Erythroblast (primary cell): ENCODE results near the gene RCSD1.
"Not testable (repeated sequence)": the region's sequence is repeated elsewhere in the genome, so short reads cannot be mapped to it uniquely, and the experiment has no call there.

ENCODE experiments used
- DNase-seq, 2 experiments: peaks; one replicate each; lab custom pipeline; 2025; lab: John Stamatoyannopoulos, UW
- GATA1 ChIP-seq: IDR thresholded peaks from 2 replicates; pipeline ENCODE4 v1.6.1; 2011; ENCODE audit warnings: low read depth, mild to moderate bottlenecking, control low read depth, low read length, moderate library complexity
- POLR2A ChIP-seq: IDR thresholded peaks from 2 replicates; pipeline ENCODE4 v1.6.1; 2011; ENCODE audit warnings: mild to moderate bottlenecking, low read length

The RCSD1 gene

DNA sequence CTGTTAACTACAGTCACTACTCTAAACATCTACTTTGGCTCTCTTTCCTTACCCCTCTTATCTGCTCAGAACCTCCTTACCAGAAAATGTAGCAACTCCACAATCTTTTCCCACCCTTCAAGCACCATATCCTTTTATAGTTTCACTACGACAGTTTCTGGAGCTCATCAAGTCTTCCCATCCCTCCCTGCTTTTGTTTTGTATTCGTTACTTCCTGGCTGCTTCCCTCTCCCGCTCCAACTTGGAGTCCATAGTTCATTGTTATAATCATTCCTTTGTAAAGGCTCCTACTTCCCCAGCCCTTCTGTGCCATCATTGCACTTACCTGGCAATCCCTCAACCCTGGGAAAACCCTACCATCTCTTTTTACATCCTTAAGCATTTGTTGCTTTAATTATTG lies 109.7 kb downstream of the RCSD1 start:
- TF ChIP-seq GATA1, result no peak
- no peak for TF ChIP-seq POLR2A
- no peak for DNase-seq

DNA sequence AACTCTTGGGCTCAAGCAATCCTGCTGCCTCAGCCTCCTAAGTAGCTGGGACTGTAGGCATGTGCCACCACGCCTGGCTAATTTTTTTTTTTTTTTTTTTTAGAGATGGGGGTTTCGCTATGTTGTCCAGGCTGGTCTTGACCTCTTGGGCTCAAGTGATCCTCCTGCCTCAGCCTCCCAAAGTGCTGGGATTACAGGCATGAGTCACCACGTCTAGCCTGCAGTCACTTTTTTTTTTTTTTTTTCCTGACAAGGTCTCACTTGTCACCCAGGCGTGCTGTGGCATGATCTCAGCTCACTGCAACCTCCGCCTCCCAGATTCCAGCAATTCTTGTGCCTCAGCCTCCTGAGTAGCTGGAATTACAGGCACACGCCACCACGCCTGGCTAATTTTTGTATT lies 111.1 kb downstream of the RCSD1 start:
- DNase-seq, result not testable (repeated sequence)

DNA sequence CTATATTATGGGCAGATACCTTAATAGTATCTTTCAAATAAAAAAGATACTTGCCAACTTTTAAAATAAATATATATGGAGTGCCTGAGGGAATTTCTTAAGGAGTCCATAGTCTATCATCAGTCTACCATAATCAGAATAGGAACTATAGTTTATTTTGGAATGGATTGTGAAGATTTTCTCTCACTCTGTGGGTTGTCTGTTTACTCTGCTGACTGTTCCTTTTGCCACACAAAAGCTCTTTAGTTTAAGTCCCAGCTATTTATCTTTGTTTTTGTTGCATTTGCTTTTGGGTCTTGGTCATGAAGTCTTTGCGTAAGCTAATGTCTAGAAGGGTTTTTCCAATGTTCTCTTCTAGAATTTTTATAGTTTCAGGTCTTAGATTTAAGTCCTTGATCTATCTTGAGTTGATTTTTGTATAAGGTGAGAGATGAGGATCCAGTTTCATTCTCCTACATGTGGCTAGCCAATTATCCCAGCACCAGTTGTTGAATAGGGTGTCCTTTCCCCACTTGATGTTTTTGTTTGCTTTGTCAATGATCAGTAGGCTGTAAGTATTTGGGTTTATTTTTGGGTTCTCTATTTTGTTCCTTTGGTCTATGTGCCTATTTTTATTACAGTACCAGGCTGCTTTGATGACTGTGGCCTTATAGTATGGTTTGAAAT lies 112.5 kb downstream of the RCSD1 start:
- not testable (repeated sequence) for DNase-seq

DNA sequence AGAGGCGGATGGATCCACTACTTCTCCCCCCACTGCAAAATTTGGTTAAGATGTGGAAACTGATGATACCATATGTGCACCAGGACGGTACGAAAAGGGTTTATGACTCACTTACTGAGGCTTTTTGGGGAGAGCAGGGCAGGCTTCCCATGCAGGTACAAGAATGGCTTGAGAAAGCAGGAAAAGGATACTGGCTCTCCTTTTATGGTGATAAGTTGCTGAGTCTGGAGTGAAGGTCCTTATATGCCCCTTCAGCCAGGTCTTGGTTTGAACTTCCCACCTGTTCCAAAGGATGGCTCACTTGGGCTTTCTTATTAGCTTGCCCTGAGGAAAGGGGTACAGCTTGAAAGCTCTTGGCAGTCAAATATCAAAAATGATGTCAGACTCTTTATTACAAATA lies 114.9 kb downstream of the RCSD1 start:
- TF ChIP-seq POLR2A (no peak), GATA1 (no peak)
- DNase-seq, result no peak

DNA sequence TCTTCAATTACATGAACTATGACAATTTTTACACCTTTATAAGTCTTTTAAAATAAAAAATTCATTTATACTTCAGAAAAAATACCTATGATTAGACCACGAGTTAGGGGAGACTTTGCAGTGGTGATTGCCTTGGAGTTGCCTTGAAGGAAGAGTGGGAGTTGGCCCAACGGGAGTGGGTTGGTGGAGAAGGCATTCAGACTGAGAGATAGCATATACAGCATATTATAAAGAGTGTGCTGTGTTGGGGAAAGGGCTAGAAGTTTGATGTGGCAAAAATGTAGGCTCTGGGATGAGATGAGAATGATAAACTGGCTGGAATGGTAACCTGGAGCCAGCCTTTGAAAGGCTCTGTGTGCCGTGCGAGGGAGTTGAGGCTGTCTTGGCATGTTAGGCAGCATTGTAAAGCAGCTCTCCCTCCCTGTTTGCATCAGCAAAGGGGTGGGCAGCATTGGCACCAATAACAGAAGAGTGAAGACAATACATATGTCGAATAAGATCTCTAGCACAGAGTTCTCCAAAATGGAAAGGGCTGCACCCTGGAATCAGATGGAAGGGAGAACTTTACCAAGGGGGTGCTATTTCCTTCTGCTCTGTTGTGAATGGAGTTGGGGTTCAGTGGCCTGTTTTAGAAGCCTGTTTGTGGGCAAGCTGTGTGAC lies 116.1 kb downstream of the RCSD1 start:
- TF ChIP-seq POLR2A (no peak), GATA1 (no peak)
- no peak for DNase-seq

DNA sequence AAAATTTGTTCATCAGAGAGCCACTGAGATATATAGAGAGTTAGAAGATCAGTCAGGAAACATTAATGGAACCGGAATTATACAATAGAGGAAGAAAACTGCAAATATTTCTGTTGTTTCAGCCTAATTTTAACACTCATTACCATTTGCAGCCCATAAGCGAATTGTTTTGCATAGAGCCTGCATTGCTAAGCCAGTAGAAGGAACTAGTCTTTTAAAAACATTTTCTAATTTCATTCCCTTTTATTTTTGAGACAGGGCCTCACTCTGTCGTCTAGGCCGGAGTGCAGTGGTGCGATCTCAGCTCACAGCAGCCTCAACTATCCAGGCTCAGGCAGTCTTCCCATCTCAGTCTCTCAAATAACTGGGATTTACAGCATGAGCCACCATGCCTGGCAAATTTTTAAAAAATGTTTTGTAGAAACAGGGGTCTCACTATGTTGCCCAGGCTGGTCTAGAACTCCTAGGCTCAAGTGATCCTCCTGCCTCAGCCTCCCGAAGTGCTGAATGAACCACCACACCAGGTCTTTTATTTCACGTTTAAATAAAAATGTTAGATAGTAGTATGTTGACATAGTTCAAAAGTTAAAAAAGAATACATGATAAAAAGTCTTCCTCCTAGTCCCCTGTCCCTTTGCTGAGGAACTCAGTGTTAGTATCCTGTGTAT lies 117.1 kb downstream of the RCSD1 start:
- TF ChIP-seq GATA1 (no peak), POLR2A (no peak)
- DNase-seq, result no peak

DNA sequence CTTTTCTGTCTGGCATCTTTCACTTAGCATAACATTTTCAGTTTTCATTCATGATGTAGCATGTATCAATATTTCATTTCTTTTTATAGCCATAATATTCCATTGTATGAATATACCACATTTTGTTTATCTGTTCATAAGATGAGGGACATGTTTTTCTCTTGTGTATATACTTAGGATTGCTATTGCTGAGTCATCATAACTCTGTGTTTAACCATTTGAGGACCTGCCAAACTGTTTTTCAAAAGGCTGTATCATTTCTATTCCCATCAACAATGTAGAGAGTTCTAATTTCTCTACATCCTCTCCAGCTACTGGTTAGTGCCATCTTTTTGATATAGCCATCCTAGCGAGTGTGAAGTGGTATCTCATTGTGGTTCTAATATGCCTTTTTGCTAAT lies 118.0 kb downstream of the RCSD1 start:
- TF ChIP-seq GATA1 (no peak), POLR2A (no peak)

DNA sequence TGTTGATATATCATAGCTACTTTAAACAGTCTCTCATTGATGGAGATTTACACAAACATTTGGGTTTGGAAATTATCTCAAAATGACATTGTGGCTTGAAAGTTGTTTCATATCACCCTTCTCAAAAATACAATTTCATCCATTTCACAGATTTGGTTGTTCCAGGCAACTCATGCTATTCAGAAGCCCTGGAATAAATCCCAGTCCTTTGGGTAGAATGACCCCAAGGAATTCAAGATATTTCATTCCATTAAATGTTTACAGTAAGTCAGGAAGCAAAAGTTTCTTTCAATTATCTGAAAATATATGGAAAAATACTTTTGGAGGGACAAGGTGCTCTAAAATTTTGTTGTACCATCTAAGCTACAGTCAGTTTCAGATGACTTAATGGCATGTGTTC lies 118.9 kb downstream of the RCSD1 start:
- no peak for DNase-seq
- TF ChIP-seq GATA1, result no peak
- no peak for TF ChIP-seq POLR2A

More for the DNA sequence above, 118.0 kb downstream of the RCSD1 start:
- peak; percentile 52 to 63 for DNase-seq

DNA sequence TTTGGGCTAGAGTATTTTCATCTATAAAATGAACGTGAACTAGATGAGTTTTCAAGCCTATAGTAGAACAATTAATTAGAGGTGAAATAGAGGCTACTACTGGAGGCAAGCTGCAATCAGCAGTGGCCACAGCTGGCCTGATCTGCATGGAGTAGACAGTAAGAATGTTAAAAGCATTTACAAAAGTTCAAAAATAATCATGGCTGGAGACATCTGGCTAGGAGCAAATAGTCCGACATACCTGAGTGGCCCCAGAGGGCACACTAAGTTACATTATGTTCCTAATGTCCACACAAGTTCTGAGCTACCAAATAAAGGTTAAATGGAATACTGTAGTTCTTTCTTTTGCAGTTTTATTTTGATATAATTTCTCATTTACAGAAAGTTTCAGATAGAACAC lies 119.7 kb downstream of the RCSD1 start:
- DNase-seq, result no peak
- TF ChIP-seq GATA1 (no peak), POLR2A (no peak)

DNA sequence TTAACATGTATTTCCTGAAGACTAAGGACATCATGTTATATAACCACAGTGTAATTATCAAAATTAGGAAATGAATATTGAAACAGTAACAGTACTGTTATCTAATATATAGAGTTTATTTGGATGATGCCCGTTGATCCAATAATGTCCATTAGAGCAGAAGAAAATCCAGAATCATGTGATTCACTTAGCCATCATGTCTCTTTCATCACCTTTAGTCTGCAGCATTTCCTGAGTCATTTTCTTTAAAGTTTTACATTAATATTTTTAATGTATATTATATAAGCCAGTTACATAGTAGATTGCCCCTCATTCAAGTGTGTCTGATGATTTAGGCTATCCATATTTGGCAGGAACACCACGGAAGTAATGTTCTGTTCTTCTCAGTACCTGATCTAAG lies 120.6 kb downstream of the RCSD1 start:
- no peak for TF ChIP-seq GATA1
- no peak for TF ChIP-seq POLR2A
- no peak for DNase-seq

DNA sequence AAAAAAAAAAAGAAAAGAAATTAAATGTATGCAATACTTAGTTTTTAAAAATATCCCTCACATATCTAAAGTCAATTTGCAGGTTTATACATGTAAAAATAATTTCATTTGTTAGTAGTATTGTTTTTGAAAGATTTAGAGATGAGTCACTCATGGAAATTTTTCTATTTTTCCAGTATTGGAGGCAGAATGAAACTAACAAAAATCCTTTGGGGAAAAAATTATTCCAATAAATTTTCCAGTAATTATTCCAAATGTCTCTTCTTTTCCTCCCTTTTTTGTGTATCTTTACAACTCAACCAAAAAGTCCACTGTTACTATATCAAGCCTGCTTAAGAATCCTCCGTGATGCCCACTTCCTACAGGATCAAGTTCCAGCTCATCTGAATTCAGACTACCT lies 121.6 kb downstream of the RCSD1 start:
- TF ChIP-seq GATA1 (no peak), POLR2A (no peak)
- no peak for DNase-seq

DNA sequence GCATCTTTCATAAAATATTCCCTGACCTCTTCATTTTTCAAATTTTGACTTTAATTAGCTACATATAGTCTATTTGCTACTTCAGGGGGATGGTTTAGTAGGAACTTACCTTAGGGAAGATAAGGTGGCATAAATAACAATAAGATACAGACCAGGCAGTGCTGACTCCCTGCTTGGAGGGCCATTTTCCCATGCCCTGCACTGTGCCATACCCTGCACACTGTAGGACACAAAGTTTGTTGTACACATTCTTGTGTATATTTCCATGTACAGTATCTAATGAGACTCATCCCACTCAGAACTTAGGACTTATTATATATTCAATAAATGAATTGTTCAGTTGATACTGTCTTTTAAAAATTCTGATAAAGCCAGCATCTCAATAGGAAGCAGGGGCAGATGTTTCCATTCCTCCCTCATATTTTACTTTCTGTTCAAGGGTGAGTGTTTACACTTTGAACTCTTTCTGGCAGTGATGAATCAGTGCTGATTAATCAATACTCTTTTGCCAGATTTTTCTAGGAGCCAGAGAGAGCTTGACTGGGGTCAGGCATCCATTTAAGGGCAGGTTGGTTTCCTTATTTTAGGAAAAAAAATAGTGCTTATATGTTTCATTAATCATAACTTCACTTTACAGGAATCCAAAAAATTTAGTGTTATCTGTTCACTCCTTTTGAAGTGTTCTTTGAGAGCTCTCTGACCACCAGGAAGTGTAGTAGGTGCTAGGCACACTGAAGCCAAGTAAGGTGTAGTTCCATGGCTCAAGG lies 122.4 kb downstream of the RCSD1 start:
- no peak for DNase-seq
- TF ChIP-seq GATA1, result no peak
- no peak for TF ChIP-seq POLR2A

DNA sequence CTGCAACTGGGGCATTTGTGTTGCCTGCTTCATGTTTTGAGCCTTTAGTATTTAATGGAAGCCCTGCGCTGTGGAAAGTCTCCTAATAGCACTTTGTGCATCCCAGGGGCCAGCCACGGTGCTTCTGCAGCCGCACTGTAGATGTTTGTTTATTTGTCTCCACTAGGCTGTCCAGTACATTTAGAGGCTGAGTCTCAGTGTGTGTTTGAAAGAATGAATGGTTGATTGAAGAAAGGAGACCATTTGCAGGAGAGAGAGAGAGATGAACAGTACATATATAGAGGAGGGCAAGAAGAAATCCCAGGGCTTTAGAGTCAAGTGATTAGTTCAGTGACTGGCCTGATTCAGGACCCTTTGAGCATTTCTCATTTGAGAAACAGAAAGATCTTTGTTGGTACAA lies 125.6 kb downstream of the RCSD1 start:
- TF ChIP-seq POLR2A (no peak), GATA1 (no peak)
- DNase-seq, result no peak
